Muscle layer of colon (tissue), 2 donors: ENCODE measurements around the gene SIT1.

Experiments used
- H3K27ac ChIP-seq: one replicate; pipeline ENCODE4 v1.7.0; 2013; ENCODE audit warnings: low read depth, mild to moderate bottlenecking, low read length, moderate library complexity
- H3K27me3 ChIP-seq, 2 donors: one replicate each; pipeline ENCODE4 v1.7.0; 2013; ENCODE audit warnings: low read length in 2 of 2, mild to moderate bottlenecking in 2 of 2; ENCODE audit not compliant: insufficient read depth in 2 of 2, control insufficient read depth in 1 of 2
- H3K36me3 ChIP-seq: one replicate; pipeline ENCODE4 v1.7.0; 2013; ENCODE audit warnings: mild to moderate bottlenecking, low read length; ENCODE audit not compliant: insufficient read depth
- H3K4me1 ChIP-seq: one replicate; pipeline ENCODE4 v1.7.0; 2013; ENCODE audit warnings: mild to moderate bottlenecking, low read length; ENCODE audit not compliant: insufficient read depth
- H3K4me3 ChIP-seq, 2 donors: one replicate each; pipeline ENCODE4 v1.7.0; 2013; ENCODE audit warnings: low read length in 2 of 2, low read depth in 1 of 2, mild to moderate bottlenecking in 1 of 2, moderate library complexity in 1 of 2
- H3K9ac ChIP-seq: one replicate; pipeline ENCODE4 v1.7.0; 2013; ENCODE audit warnings: low read length
- H3K9me3 ChIP-seq: one replicate; pipeline ENCODE4 v1.7.0; 2013; ENCODE audit warnings: mild to moderate bottlenecking, low read length
- donor health status: abdominal sarcoma.
- donor health status: Adenocarcinoma of cecum.

SIT1 gene

GRCh38 chr9:35689542-35690293 lies 39.0 kb upstream of the SIT1 start, which contains the start of gene TPM2:
TSS of gene TPM2 (minus strand) at chr9:35689925. CDS start at chr9:35689817, 108 bp downstream.
- peak within 1 kb of the TSS; percentile 75 to 99 for H3K4me3 ChIP-seq
- no peaks in the 10 kb centered on the region for H3K27me3 ChIP-seq
- H3K9me3 ChIP-seq: no peaks in the 10 kb centered on the region

GRCh38 chr9:35688558-35689541 lies 38.1 kb upstream of the SIT1 start:
- Histone ChIP-seq H3K27ac (peak overlapping the region; percentile 98), H3K4me1 (peaks cover 31% of the 10 kb centered on the region), H3K36me3 (peaks cover 54% of the 10 kb centered on the region), H3K9me3 (no peaks in the 10 kb centered on the region), H3K9ac (peak overlapping the region; percentile 95), H3K4me3 (peak overlapping the region; percentile 75 to 99), H3K27me3 (no peaks in the 10 kb centered on the region)

More at GRCh38 chr9:35689542-35690293, 39.0 kb upstream of the SIT1 start, which contains the start of gene TPM2:
- peak within 1 kb of the TSS; percentile 95 for H3K9ac ChIP-seq
- peaks cover 24% of the 10 kb centered on the region for H3K4me1 ChIP-seq
- H3K27ac ChIP-seq: peak within 1 kb of the TSS; percentile 98
- H3K36me3 ChIP-seq: peaks cover 46% of the 10 kb centered on the region

- peak overlapping the region; percentile 98 for H3K27ac ChIP-seq
- H3K36me3 ChIP-seq: peaks cover 62% of the 10 kb centered on the region
- peaks cover 39% of the 10 kb centered on the region for H3K4me1 ChIP-seq
- H3K9ac ChIP-seq: peak overlapping the region; percentile 95
- H3K9me3 ChIP-seq: no peaks in the 10 kb centered on the region
- no peaks in the 10 kb centered on the region for H3K27me3 ChIP-seq
- H3K4me3 ChIP-seq: peak overlapping the region; percentile 75 to 99
Measured at GRCh38 chr9:35687972-35688557, 37.3 kb upstream of the SIT1 start.

- H3K9ac ChIP-seq: peak overlapping the region; percentile 95
- peaks cover 70% of the 10 kb centered on the region for H3K36me3 ChIP-seq
- no peaks in the 10 kb centered on the region for H3K9me3 ChIP-seq
- H3K27ac ChIP-seq: peak overlapping the region; percentile 98
- peak overlapping the region; percentile 75 to 99 for H3K4me3 ChIP-seq
- H3K27me3 ChIP-seq: no peaks in the 10 kb centered on the region
- peaks cover 45% of the 10 kb centered on the region for H3K4me1 ChIP-seq
Measured at GRCh38 chr9:35687306-35687705, 36.6 kb upstream of the SIT1 start.

GRCh38 chr9:35686222-35687203 lies 35.8 kb upstream of the SIT1 start:
- Histone ChIP-seq H3K4me3 (peak overlapping the region; percentile 75 to 99), H3K4me1 (peaks cover 38% of the 10 kb centered on the region), H3K9me3 (no peaks in the 10 kb centered on the region), H3K27ac (peak overlapping the region; percentile 98), H3K9ac (peak overlapping the region; percentile 95), H3K36me3 (peaks cover 78% of the 10 kb centered on the region), H3K27me3 (no peaks in the 10 kb centered on the region)

GRCh38 chr9:35685506-35685905 lies 34.8 kb upstream of the SIT1 start:
- Histone ChIP-seq H3K36me3 (peaks cover 78% of the 10 kb centered on the region), H3K4me1 (peaks cover 42% of the 10 kb centered on the region), H3K9ac (peak overlapping the region; percentile 77), H3K27ac (peak overlapping the region; percentile 98), H3K4me3 (peak overlapping the region; percentile 48 to 75), H3K27me3 (no peaks in the 10 kb centered on the region), H3K9me3 (no peaks in the 10 kb centered on the region)

- Histone ChIP-seq H3K27me3 (no peaks in the 10 kb centered on the region), H3K4me1 (peaks cover 47% of the 10 kb centered on the region), H3K4me3 (peak overlapping the region; percentile 48 to 75), H3K36me3 (peaks cover 78% of the 10 kb centered on the region), H3K27ac (peak overlapping the region; percentile 98), H3K9ac (peak overlapping the region; percentile 77), H3K9me3 (no peaks in the 10 kb centered on the region)
Measured at GRCh38 chr9:35684921-35685320, 34.2 kb upstream of the SIT1 start.

- Histone ChIP-seq H3K27me3 (no peaks in the 10 kb centered on the region), H3K9ac (peak overlapping the region; percentile 77), H3K9me3 (no peaks in the 10 kb centered on the region), H3K4me3 (peak overlapping the region in 1 of 2 donors; percentile 19), H3K27ac (peak overlapping the region; percentile 98), H3K36me3 (peaks cover 68% of the 10 kb centered on the region), H3K4me1 (peaks cover 47% of the 10 kb centered on the region)
Measured at GRCh38 chr9:35683323-35683722, 32.6 kb upstream of the SIT1 start.

- peak overlapping the region in 1 of 2 donors; percentile 19 for H3K4me3 ChIP-seq
- peaks cover 47% of the 10 kb centered on the region for H3K4me1 ChIP-seq
- no peaks in the 10 kb centered on the region for H3K9me3 ChIP-seq
- peaks cover 62% of the 10 kb centered on the region for H3K36me3 ChIP-seq
- no peaks in the 10 kb centered on the region for H3K27me3 ChIP-seq
- peak overlapping the region; percentile 67 for H3K27ac ChIP-seq
- H3K9ac ChIP-seq: no peak overlapping the region
Measured at GRCh38 chr9:35682520-35683315, 32.0 kb upstream of the SIT1 start.

- Histone ChIP-seq H3K27me3 (no peaks in the 10 kb centered on the region), H3K9ac (no peak overlapping the region), H3K4me1 (peaks cover 47% of the 10 kb centered on the region), H3K9me3 (no peaks in the 10 kb centered on the region), H3K4me3 (no peak overlapping the region), H3K27ac (peak overlapping the region; percentile 67), H3K36me3 (peaks cover 56% of the 10 kb centered on the region)
Measured at GRCh38 chr9:35682051-35682450, 31.3 kb upstream of the SIT1 start.
